Nasal cavity respiratory epithelium epithelial cell of viscerocranial mucosa (primary cell): ENCODE data around the gene VRK2. TPM values are rescaled to one million over a fixed set of nuclear protein-coding genes. Genes with fewer than 3 reads are reported as not detected.

Experiments
- total RNA-seq: library from RNA; depleted of rRNA; stranded (reverse); fragments of >200 nt; gene quantifications from 2 replicates; pipeline ENCODE4 v1.2.3, GENCODE V29; 2014

The VRK2 gene
- 49.1 and 106 TPM in 2 replicates for total RNA-seq

DNA sequence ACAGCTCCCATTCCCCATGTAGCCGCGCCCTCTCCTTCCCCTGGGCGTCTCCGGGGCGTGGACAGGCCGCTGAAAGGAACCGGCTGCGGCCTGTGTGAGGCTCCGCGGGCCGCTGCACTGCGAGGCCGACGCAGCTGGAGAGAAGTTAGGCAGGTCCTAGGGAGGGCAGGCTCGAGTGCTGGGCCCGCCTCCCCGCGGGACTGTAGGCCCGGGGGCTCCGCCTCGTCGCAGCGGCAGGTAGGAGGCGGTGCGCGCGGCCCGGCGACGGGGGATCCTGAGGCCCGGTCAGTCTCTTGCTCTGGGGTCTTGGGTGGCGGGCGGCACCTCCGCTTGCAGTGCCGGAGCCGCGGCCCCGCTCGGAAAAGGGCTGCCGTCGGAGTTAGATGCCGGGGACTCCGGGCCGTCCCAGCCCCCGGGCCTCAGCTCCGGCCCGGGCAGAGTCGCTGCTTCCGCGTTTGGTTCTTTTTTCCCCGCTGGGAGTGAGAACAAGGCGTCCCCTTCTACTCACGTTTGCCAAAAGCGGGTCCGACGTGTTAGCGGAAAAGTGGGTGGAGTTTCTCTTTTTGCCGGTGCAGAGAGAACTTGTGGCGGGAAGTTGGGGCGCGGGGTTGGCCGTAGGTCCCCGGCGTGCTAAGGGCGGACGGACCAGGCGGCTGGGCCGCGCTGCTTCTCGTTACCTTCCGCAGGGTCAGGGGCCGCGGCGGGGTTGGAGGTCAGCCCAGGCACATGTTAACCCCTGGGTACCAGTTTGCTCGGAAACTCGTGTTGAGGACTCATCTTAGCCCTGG lies at the start of gene VRK2:
Gene VRK2, plus strand, starts transcription at position 222 of the 788 bp plus-strand sequence. CDS start 2,026 bp downstream, outside the sequence.

Other genes starting within 250 kb of the VRK2 start
- gene FANCL, start 194.5 kb downstream of the VRK2 start, total RNA-seq, result 9.0 and 10.6 TPM in 2 replicates